ENCODE data around the gene PPP2R2B. TPM values are rescaled to one million over a fixed set of nuclear protein-coding genes. Genes with fewer than 3 reads are reported as not detected.
A peak's percentile ranks its signal among the peaks of the same experiment; 100 is the strongest.

Gene PPP2R2B
- total RNA-seq, 3 donors from 2014 or later, result 0.99 to 5.9 (median 1.2) TPM

DNA sequence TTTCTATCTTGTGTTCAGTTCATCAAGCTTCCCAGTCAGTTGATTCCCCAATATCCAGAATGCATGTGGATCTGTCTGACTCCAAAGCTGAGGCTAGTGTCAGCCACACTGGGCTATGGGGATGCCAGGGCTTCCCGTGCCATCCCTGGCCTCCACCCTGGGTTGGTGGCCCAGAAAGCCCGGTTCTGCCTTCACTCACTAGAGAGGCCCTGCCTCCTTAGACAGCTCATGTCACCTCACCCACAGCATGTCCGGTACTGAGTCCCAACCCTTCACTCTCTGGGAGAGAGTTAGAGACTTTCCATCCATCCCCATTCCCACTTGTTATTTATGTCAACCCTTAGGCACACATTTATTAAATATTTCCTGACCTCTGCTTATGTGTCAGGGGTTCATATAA is 243.1 kb downstream of the PPP2R2B start:
- DNase-seq (no peak), ATAC-seq (no peak)
- Histone ChIP-seq H3K4me3 (no peak overlapping the region), H3K4me1 (ENCODE audit: low read depth) (no peaks in the 10 kb centered on the region), H3K9me3 (no peaks in the 10 kb centered on the region), H3K36me3 (ENCODE audit: low read depth) (no peaks in the 10 kb centered on the region)
- intact Hi-C loops (cut with DNase I, micrococcal nuclease), result no loop called here
- TF ChIP-seq, protein P1, sequence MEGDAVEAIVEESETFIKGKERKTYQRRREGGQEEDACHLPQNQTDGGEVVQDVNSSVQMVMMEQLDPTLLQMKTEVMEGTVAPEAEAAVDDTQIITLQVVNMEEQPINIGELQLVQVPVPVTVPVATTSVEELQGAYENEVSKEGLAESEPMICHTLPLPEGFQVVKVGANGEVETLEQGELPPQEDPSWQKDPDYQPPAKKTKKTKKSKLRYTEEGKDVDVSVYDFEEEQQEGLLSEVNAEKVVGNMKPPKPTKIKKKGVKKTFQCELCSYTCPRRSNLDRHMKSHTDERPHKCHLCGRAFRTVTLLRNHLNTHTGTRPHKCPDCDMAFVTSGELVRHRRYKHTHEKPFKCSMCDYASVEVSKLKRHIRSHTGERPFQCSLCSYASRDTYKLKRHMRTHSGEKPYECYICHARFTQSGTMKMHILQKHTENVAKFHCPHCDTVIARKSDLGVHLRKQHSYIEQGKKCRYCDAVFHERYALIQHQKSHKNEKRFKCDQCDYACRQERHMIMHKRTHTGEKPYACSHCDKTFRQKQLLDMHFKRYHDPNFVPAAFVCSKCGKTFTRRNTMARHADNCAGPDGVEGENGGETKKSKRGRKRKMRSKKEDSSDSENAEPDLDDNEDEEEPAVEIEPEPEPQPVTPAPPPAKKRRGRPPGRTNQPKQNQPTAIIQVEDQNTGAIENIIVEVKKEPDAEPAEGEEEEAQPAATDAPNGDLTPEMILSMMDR (IDR thresholded peaks at IDR 0.05), result no peak

DNA sequence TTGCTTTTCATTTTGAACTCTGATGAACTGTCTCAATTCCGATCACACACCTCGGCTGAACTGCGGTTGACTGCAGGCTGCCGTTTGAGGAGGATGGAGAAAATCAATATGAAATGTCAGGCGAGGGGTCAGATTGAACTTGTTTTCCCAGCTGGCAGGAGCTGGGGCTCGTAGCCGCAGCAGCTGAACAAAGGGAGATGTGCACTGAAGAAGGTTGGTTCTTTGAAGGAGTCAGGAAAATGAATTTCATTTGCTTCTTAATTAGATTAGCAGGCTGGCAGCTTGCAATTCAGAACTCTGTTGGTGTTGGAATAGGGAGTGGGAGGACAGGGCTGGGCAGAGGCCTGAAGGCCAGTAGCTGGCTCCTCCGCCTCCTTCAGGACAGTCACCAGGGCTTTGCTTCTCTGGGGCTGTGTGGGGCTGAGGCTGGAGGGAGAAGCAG is 245.2 kb downstream of the PPP2R2B start:
- DNase-seq (no peak), ATAC-seq (no peak)
- TF ChIP-seq, protein P1 (IDR thresholded peaks at IDR 0.05), result no peak
- intact Hi-C loops (cut with DNase I, micrococcal nuclease), result no loop called here
- no peaks in the 10 kb centered on the region for H3K9me3 ChIP-seq
- H3K4me3 ChIP-seq, result no peak overlapping the region
- H3K4me1 ChIP-seq (ENCODE audit: low read depth), result no peaks in the 10 kb centered on the region
- H3K36me3 ChIP-seq (ENCODE audit: low read depth), result no peaks in the 10 kb centered on the region

DNA sequence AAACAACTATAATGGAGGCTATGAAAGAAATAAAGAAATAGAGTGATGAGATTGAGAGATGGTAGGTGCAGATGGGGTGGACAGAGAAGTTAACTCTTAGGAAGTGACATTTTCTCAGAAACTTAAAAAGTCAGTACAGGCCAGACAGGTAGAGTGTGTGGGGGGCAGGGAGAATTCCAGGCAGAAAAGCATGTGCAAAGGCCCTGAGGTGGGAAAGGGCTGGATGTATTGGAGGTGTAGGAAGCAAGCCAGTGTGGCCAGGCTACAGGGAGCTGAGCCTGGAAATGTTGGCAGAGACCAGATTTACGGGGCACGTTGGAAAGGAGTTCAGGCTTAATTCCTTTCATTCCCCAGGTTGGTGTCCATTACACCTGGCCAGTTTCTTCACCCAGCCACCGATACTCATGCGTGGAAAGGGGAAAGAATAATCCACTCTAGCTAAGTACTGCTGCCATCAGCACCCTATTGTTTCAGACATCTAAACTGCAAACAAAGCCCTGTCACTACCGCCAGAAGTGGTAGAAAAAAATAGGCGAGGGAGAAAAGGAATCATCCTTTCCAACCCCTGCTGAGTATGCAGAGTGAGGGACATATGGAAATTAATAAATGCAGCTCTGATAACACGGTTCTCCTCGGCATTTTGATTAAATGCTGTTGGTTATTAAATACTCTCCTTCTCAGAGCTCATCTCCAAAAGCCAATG is 245.8 kb downstream of the PPP2R2B start:
- ATAC-seq (no peak), DNase-seq (no peak)
- no peak overlapping the region for H3K4me3 ChIP-seq
- TF ChIP-seq, protein P1 (IDR thresholded peaks at IDR 0.05), result no peak
- no peaks in the 10 kb centered on the region for H3K9me3 ChIP-seq
- intact Hi-C loops (cut with DNase I, micrococcal nuclease), result no loop called here
- no peaks in the 10 kb centered on the region for H3K36me3 ChIP-seq (ENCODE audit: low read depth)
- no peaks in the 10 kb centered on the region for H3K4me1 ChIP-seq (ENCODE audit: low read depth)

DNA sequence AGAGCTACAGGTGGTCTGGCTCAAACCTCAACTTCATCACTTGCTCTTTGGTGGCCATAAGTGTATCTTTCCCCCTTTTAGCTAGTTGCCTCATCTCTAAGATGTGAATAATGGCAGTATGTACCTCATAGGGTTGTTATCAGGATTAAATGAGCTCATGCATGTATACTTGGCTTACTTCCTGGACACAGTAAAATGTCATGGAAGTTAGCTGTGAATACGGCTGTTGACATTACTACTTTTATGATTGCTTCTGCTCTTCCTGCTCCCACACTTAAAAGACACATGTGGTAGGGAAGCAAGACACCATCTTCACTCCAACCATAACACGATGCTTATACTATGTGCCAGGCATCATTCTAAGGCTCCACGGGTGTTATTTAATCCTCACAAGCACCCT is 248.1 kb downstream of the PPP2R2B start:
- intact Hi-C loops (cut with DNase I, micrococcal nuclease), result no loop called here

DNA sequence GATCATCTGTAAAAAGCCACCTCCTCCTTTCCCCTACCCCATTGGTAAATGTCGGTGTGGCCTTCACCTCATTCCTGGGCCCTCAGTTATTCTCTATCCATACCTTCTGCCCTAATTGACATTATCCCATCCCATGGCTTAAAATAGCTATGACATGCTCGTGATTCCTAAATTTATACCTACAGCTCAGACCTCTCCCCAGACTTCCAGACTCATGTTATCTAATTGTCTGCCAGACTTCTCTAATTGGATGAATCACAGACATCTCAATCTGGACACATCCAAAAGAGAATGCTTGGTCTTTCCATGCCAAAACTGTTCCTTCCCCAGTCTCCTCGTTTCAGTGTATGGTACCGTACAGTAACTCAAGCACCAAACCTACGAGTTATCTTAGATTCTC is 249.6 kb downstream of the PPP2R2B start:
- DNase-seq, result no peak

More for the DNA sequence above, 248.1 kb downstream of the PPP2R2B start:
- Histone ChIP-seq H3K9me3 (no peaks in the 10 kb centered on the region), H3K36me3 (ENCODE audit: low read depth) (no peaks in the 10 kb centered on the region), H3K4me1 (ENCODE audit: low read depth) (no peaks in the 10 kb centered on the region), H3K4me3 (no peak overlapping the region)
- DNase-seq, result peak in 1 of 3 donors; percentile 5
- TF ChIP-seq, protein P1 (IDR thresholded peaks at IDR 0.05), result no peak
- ATAC-seq, result peak; percentile 93

More for the DNA sequence above, 249.6 kb downstream of the PPP2R2B start:
- intact Hi-C loops (cut with DNase I, micrococcal nuclease), result no loop called here
- no peak for ATAC-seq
- TF ChIP-seq, protein P1 (IDR thresholded peaks at IDR 0.05), result no peak
- H3K36me3 ChIP-seq (ENCODE audit: low read depth), result no peaks in the 10 kb centered on the region
- H3K4me3 ChIP-seq, result no peak overlapping the region
- no peaks in the 10 kb centered on the region for H3K4me1 ChIP-seq (ENCODE audit: low read depth)
- H3K9me3 ChIP-seq, result no peaks in the 10 kb centered on the region
